Measurements from ENCODE around the gene CXCL11.

The CXCL11 gene

DNA sequence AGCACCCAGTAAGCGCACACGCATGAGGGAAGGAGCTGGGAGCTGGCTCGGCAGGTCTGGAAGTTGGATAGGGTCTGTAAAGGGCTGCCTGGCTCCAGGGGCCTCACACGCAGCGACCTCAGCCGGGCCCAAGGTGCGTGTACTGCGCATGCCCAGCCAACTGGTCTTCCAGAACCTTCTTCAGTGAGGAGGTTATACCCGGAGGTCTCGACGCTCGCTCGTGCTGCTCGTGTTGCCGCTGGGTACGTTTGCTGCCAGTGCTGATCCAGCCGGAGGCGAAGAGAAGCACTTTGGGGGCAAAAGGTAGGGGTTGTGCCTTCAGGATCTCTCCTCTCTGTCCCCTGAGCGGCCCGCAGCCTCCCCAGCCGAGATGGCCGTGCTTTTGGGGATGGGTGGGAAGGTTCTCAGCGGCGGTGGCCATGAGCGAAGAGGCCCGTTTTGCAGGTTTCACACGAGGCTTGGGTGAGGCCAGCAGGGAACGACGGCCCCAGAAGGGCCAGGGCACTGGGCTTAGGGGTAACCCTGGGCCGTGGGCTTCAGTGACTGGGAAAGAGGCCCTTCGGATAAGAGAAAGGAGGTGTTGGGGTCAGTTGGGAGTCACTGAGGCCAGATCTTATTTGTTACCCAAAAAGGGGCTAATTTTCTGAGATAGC, 24.7 kb downstream of the CXCL11 start:
- TF ChIP-seq, protein P1, sequence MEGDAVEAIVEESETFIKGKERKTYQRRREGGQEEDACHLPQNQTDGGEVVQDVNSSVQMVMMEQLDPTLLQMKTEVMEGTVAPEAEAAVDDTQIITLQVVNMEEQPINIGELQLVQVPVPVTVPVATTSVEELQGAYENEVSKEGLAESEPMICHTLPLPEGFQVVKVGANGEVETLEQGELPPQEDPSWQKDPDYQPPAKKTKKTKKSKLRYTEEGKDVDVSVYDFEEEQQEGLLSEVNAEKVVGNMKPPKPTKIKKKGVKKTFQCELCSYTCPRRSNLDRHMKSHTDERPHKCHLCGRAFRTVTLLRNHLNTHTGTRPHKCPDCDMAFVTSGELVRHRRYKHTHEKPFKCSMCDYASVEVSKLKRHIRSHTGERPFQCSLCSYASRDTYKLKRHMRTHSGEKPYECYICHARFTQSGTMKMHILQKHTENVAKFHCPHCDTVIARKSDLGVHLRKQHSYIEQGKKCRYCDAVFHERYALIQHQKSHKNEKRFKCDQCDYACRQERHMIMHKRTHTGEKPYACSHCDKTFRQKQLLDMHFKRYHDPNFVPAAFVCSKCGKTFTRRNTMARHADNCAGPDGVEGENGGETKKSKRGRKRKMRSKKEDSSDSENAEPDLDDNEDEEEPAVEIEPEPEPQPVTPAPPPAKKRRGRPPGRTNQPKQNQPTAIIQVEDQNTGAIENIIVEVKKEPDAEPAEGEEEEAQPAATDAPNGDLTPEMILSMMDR (IDR thresholded peaks at IDR 0.05; ENCODE audit: low read depth, low read length, missing control alignments), result no peak
- H3K36me3 ChIP-seq (replicated peaks), result no peaks in the 10 kb centered on the region
- no peak overlapping the region for H3K27ac ChIP-seq
- in situ Hi-C loops (cut with HindIII; ENCODE audit: low pct_ligation_motif_present, low sequenced_read_pairs), result no loop called here
- H3K4me3 ChIP-seq (ENCODE audit: low read depth, low read length), result no peak overlapping the region
- H3K27me3 ChIP-seq (replicated peaks), result no peaks in the 10 kb centered on the region
- no peak for DNase-seq

- Histone ChIP-seq H3K27me3 (replicated peaks) (no peaks in the 10 kb centered on the region), H3K36me3 (replicated peaks) (no peaks in the 10 kb centered on the region), H3K27ac (no peak overlapping the region), H3K4me3 (ENCODE audit: low read depth, low read length) (no peak overlapping the region)
- in situ Hi-C loops (cut with HindIII; ENCODE audit: low pct_ligation_motif_present, low sequenced_read_pairs), result no loop called here
- no peak for DNase-seq
- TF ChIP-seq, protein P1 (IDR thresholded peaks at IDR 0.05; ENCODE audit: low read depth, low read length, missing control alignments), result no peak
These were observed 25.3 kb downstream of the CXCL11 start for GRCh38 chr4:76010576-76010975.

DNA sequence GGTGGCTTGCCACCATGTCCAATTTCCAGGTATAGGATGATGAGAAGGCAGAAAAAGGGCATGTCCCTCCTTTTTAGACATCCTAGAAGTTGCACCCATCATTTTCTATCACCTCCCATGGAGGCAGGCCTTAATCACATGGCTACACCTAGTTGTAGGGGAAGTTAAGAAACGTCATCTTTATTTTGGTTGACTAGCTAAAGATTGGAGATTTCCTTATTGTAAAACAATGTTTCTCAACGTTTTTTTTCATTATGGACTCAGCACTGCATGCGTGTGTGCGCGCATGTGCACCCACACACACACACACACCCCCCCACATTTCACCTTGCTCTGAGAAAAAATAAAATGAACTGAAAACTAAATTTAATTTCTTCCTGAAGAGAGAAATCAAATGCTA, 26.6 kb downstream of the CXCL11 start:
- Histone ChIP-seq H3K36me3 (replicated peaks) (no peaks in the 10 kb centered on the region), H3K4me3 (ENCODE audit: low read depth, low read length) (no peak overlapping the region), H3K27me3 (replicated peaks) (no peaks in the 10 kb centered on the region), H3K27ac (no peak overlapping the region)
- in situ Hi-C loops (cut with HindIII; ENCODE audit: low pct_ligation_motif_present, low sequenced_read_pairs), result no loop called here
- TF ChIP-seq, protein P1 (IDR thresholded peaks at IDR 0.05; ENCODE audit: low read depth, low read length, missing control alignments), result no peak
- no peak for DNase-seq

- Histone ChIP-seq H3K27me3 (replicated peaks) (no peaks in the 10 kb centered on the region), H3K4me3 (ENCODE audit: low read depth, low read length) (no peak within 1 kb of the TSS), H3K36me3 (replicated peaks) (no peaks in the 10 kb centered on the region), H3K27ac (no peak within 1 kb of the TSS)
- TF ChIP-seq, protein P1 (IDR thresholded peaks at IDR 0.05; ENCODE audit: low read depth, low read length, missing control alignments), result no peak
- no peak for DNase-seq
- in situ Hi-C loops (cut with HindIII; ENCODE audit: low pct_ligation_motif_present, low sequenced_read_pairs), result no loop called here
These were observed 28.6 kb downstream of the CXCL11 start, which contains the start of gene CXCL9 for GRCh38 chr4:76007089-76007862. Gene CXCL9 (minus strand): TSS chr4:76007509. CDS start chr4:76007449, 60 bp downstream.

- in situ Hi-C loops (cut with HindIII; ENCODE audit: low pct_ligation_motif_present, low sequenced_read_pairs), result no loop called here
- Histone ChIP-seq H3K27ac (no peak overlapping the region), H3K4me3 (ENCODE audit: low read depth, low read length) (no peak overlapping the region), H3K36me3 (replicated peaks) (no peaks in the 10 kb centered on the region), H3K27me3 (replicated peaks) (no peaks in the 10 kb centered on the region)
- DNase-seq, result no peak
- TF ChIP-seq, protein P1 (IDR thresholded peaks at IDR 0.05; ENCODE audit: low read depth, low read length, missing control alignments), result no peak
These were observed 32.2 kb downstream of the CXCL11 start for GRCh38 chr4:76003620-76004019.

Data from brain microvascular endothelial cell (primary cell).